ENCODE results near the gene TFAP2E. TPM values are rescaled to one million over a fixed set of nuclear protein-coding genes. Genes with fewer than 3 reads are reported as not detected.

TFAP2E gene
- total RNA-seq, 1 experiment from 2014 or later, result 0.94 TPM

Other genes starting within 250 kb of the TFAP2E start
- 68.5 and 84.0 TPM in 2 replicates for gene KIAA0319L, start 15.9 kb upstream of the TFAP2E start, total RNA-seq (2014; rRNA removed; shearing (Covaris generic))
- 41.9 and 50.9 TPM in 2 replicates for gene NCDN, start 15.5 kb upstream of the TFAP2E start, total RNA-seq (2014; rRNA removed; shearing (Covaris generic))
- 48.4 and 50.6 TPM in 2 replicates for gene PSMB2, start 68.2 kb downstream of the TFAP2E start, total RNA-seq (2014; rRNA removed; shearing (Covaris generic))
- gene C1orf216, start 145.6 kb downstream of the TFAP2E start, total RNA-seq (2014; rRNA removed; shearing (Covaris generic)), result 11.9 and 13.5 TPM in 2 replicates
- gene CLSPN, start 196.7 kb downstream of the TFAP2E start, total RNA-seq (2014; rRNA removed; shearing (Covaris generic)), result 39.6 and 53.4 TPM in 2 replicates
- 8.3 and 23.4 TPM in 2 replicates for gene AGO4, start 234.7 kb downstream of the TFAP2E start, total RNA-seq (2014; rRNA removed; shearing (Covaris generic))